Kidney (tissue), 14 donors: ENCODE measurements around the gene GAL3ST3. TPM values are rescaled to one million over a fixed set of nuclear protein-coding genes. Genes with fewer than 3 reads are reported as not detected.

Experiments
- DNase-seq, 5 donors: peaks; one replicate each; pipeline ENCODE4 v3.0.0-alpha.2; 2013 to 2020
- FAIRE-seq: peaks from 2 replicates; lab custom pipeline; 2012; peaks lifted over from hg19 to GRCh38; lab: Jason Lieb, UNC
- H3K27ac ChIP-seq, 2 donors: one replicate each; pipeline ENCODE4 v1.7.0; 2013; ENCODE audit warnings: low read depth in 2 of 2, low read length in 2 of 2, inconsistent platforms in 1 of 2
- H3K27me3 ChIP-seq: one replicate; pipeline ENCODE4 v1.7.1; 2013; ENCODE audit warnings: low read length, inconsistent platforms; ENCODE audit not compliant: control insufficient read depth, insufficient read depth
- H3K36me3 ChIP-seq, 3 donors: one replicate each; pipeline versions ENCODE4 v1.7.0 to v1.7.1; 2013; ENCODE audit warnings: low read length in 3 of 3, control low read depth in 1 of 3, inconsistent platforms in 1 of 3; ENCODE audit not compliant: insufficient read depth in 3 of 3, control insufficient read depth in 2 of 3
- H3K4me1 ChIP-seq, 3 donors: one replicate each; pipeline versions ENCODE4 v1.7.0 to v1.7.1; 2013; ENCODE audit warnings: low read length in 3 of 3, inconsistent platforms in 1 of 3, low read depth in 1 of 3; ENCODE audit not compliant: control insufficient read depth in 2 of 3, insufficient read depth in 2 of 3
- H3K4me3 ChIP-seq, 3 donors: one replicate each; pipeline versions ENCODE4 v1.7.0 to v1.8.1; 2013; ENCODE audit warnings: low read length in 3 of 3, control low read depth in 1 of 3, inconsistent platforms in 1 of 3
- H3K9ac ChIP-seq, 3 donors: one replicate each; pipeline versions ENCODE4 v1.7.0 to v1.7.1; 2013; ENCODE audit warnings: low read length in 3 of 3, control low read depth in 1 of 3, inconsistent platforms in 1 of 3
- H3K9me3 ChIP-seq, 3 donors: one replicate each; pipeline versions ENCODE4 v1.7.0 to v1.7.1; 2013; ENCODE audit warnings: low read length in 3 of 3, control low read depth in 1 of 3, inconsistent platforms in 1 of 3; ENCODE audit not compliant: control insufficient read depth in 2 of 3, insufficient read depth in 1 of 3
- CTCF ChIP-seq: IDR thresholded peaks from 3 replicates; pipeline ENCODE4 v1.5.1; 2012; ENCODE audit warnings: mild to moderate bottlenecking, moderate library complexity, borderline replicate concordance; ENCODE audit not compliant: insufficient read depth; ENCODE audit errors: extremely low read depth
- intact Hi-C: fragments of 100-400 bp; cut with DNase I; formaldehyde crosslinking; loops from one replicate; pipeline ENCODE4 v1.11.1; 2022
- polyA plus RNA-seq: library from polyadenylated mRNA; stranded (reverse); fragments of 350-450 nt; fragmentation: Illumina TruSeq; extraction: RNeasy Lipid Tissue Mini Kit (QIAGEN cat#74804); gene quantifications from one replicate; pipeline ENCODE4 v1.2.3, GENCODE V29; 2014; ENCODE audit warnings: low read depth, low replicate concordance; ENCODE audit not compliant: insufficient read depth
- total RNA-seq: library from RNA; stranded (reverse); fragmentation: NEBNext Ultra II Directional; extraction: Animal tissue kit (Norgen Biotek cat#: 25700); gene quantifications from one replicate; pipeline ENCODE4 v1.2.1, GENCODE V29; 2021
- donor health status: control.
- donor health status: control.
- donor health status: control.
- donor health status: control.
- donor health status: control.
- donor health status: DM: yes; HTN: yes; CAD: no.
- donor health status: Normal renal cell carcinoma (clear cell type).

The GAL3ST3 gene
- total and polyA plus RNA-seq, 2 donors from 2014 or later, result 2.5 to 7.6 TPM

GRCh38 chr11:66075273-66075672, 26.3 kb upstream of the GAL3ST3 start:
- Histone ChIP-seq H3K36me3 (no peaks in the 10 kb centered on the region), H3K27ac (no peak overlapping the region), H3K9me3 (no peaks in the 10 kb centered on the region), H3K4me1 (peaks cover 0 to 7% (median 6%) of the 10 kb centered on the region in 3 donors), H3K9ac (no peak overlapping the region), H3K27me3 (no peaks in the 10 kb centered on the region), H3K4me3 (no peak overlapping the region)
- no peak for TF ChIP-seq CTCF
- FAIRE-seq (no peak), DNase-seq (no peak)
- intact Hi-C loops, result no loop called here

DNA sequence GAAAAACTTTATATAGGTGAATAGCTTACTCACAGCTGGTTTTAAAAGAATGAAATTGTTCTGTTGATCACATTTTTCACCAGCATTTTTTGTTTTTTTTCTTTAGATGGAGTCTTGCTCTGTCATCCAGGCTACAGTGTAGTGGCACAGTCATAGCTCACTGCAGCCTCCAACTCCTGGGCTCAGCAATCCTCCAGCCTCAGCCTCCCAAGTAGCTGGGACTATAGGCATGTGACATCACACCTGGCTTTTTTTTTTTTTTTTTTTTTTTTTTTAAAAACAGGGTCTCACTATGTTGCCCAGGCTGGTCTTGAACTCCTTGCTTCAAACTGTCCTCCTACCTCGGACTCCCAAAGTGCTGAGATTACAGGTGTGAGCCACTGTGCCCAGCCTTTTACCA, 24.7 kb upstream of the GAL3ST3 start:
- FAIRE-seq, result no peak
- TF ChIP-seq CTCF, result no peak
- no peak for DNase-seq
- no peaks in the 10 kb centered on the region for H3K36me3 ChIP-seq
- H3K9ac ChIP-seq, result no peak overlapping the region
- peaks cover 0 to 13% (median 12%) of the 10 kb centered on the region in 3 donors for H3K4me1 ChIP-seq
- no peak overlapping the region for H3K27ac ChIP-seq
- no peaks in the 10 kb centered on the region for H3K9me3 ChIP-seq
- intact Hi-C loops, result no loop called here
- no peak overlapping the region for H3K4me3 ChIP-seq
- no peaks in the 10 kb centered on the region for H3K27me3 ChIP-seq

DNA sequence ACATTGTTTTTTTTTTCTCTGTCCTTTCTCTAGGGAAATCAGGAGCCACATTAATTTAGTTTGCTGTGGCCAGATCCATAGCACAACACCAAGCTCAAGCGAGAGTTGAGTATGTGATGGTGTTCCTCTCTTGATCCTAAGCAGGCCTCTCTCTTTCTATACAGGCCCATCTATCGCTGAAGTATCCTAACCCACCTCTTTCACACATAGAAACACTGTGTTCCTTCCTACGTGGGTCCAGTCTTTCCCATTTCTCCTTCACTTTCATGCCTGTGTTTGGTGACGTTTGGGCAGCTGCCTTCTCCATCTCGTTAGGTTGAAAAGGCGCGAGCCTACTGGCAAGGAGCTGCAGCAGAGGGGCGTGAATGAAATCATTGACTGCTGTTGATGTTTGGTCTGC, 23.6 kb upstream of the GAL3ST3 start:
- Histone ChIP-seq H3K4me3 (no peak overlapping the region), H3K36me3 (peaks cover 0 to 6% (median 0%) of the 10 kb centered on the region in 3 donors), H3K9me3 (no peaks in the 10 kb centered on the region), H3K9ac (no peak overlapping the region), H3K4me1 (peaks cover 0 to 19% (median 18%) of the 10 kb centered on the region in 3 donors), H3K27ac (no peak overlapping the region), H3K27me3 (no peaks in the 10 kb centered on the region)
- no peak for FAIRE-seq
- intact Hi-C loops, result no loop called here
- DNase-seq, result no peak
- TF ChIP-seq CTCF, result no peak

- DNase-seq, result no peak
Measured at GRCh38 chr11:66072081-66072480, 23.1 kb upstream of the GAL3ST3 start.

More at GRCh38 chr11:66072081-66072480, 23.1 kb upstream of the GAL3ST3 start:
- no peak for TF ChIP-seq CTCF
- H3K4me3 ChIP-seq, result no peak overlapping the region
- no peaks in the 10 kb centered on the region for H3K27me3 ChIP-seq
- peaks cover 0 to 19% (median 18%) of the 10 kb centered on the region in 3 donors for H3K4me1 ChIP-seq
- peaks cover 0 to 11% (median 2%) of the 10 kb centered on the region in 3 donors for H3K36me3 ChIP-seq
- H3K9me3 ChIP-seq, result no peaks in the 10 kb centered on the region
- H3K9ac ChIP-seq, result no peak overlapping the region
- FAIRE-seq, result no peak
- intact Hi-C loops, result no loop called here
- no peak overlapping the region for H3K27ac ChIP-seq
